CD4-positive, alpha-beta T cell treated with Interleukin-15 for 1 hour (primary cell): Measurements from ENCODE around the gene APBA2.
"Not testable (repeated sequence)": the region's sequence is repeated elsewhere in the genome, so short reads cannot be mapped to it uniquely, and the experiment has no call there.

Experiments used
- DNase-seq: peaks from one replicate; pipeline ENCODE4 v3.0.0-alpha.2; 2020

Gene APBA2

GRCh38 chr15:29016518-29016917 lies 130.7 kb downstream of the APBA2 start:
- DNase-seq: no peak

DNA sequence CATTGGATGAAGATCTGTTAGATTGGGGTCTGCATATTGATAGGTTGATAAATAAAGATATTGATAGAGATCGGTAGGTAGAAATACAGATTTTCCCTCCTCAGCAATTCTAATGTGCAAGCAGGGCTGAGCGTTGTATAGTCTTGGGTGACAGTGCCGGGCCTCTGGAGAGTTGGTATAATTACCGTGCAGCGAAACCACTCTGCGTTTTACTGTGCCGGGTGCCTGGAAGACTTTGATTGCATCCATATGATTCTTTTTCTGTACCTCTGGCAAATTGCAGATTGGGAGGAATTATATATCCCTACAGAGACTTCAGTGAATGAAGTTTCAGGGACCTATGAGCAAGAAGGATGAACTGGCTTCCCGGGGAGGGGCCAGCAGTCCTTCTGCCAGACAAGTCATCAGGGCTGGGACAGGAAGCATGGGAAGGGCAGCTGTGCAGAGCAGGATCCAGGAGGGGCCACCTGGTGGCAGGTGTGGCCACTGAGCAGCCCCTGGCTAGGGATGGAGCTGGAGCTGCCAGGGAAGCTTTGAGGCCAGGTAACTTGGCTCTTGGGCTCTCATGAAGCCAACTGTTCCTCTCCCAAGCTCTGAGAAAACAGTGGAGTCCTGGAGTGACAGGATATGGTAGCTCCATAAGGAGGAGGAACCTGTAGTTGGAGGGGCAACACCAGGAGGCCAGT lies 132.5 kb downstream of the APBA2 start:
- DNase-seq: no peak

GRCh38 chr15:29018995-29019976 lies 133.5 kb downstream of the APBA2 start:
- DNase-seq: no peak

GRCh38 chr15:29021857-29022256 lies 136.1 kb downstream of the APBA2 start:
- DNase-seq: no peak

DNA sequence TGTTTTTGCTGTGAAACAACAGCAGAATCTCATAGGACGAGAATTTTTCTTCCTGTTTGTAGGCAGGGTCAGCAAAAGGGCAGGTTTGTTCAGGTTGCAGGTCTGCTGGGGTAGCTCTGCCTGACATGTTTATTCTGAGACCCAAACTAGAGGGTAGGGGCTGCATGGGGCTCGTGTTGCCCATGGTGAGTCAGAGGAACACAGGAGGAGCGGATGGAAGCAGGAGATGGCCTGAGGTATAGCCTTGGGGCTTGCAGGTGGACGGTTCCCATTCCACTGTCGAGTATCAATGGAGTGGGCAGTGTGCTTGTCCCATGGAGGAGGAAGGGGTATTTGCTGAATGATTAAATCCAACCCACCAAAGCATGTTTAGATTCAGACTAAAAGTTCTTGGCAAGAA lies 138.9 kb downstream of the APBA2 start:
- DNase-seq: no peak

DNA sequence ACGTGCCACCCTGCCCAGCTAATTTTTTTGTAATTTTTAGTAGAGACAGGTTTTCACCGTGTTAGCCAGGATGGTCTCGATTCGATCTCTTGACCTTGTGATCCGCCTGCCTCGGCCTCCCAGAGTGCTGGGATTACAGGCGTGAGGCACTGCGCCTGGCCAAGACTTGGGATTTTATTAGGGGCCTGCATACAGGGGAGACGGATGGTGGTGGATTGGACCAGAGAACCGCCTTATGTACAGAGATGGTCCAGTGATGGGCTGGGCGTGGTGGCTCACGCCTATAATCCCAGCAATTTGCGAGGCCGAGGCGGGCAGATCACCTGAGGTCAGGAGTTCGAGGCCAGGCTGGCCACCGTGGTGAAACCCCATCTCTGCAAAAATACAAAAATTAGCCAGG lies 139.6 kb downstream of the APBA2 start:
- DNase-seq: not testable (repeated sequence)

DNA sequence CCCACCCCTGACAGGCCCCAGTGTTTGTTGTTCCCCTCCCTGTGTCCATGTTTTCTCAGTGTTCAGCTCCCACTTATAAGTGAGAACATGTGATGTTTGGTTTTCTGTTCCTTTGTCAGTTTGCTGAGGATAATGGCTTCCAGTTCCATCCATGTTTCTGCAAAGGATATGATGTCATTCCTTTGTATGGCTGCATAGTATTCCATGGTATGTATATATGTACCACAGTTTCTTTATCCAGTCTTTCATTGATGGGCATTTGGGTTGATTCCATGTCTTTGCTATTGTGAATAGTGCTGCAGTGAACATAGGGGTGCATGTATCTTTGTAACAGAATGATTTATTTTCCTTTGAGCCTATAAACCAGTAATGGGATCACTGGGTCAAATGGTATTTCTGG lies 142.4 kb downstream of the APBA2 start:
- not testable (repeated sequence) for DNase-seq

DNA sequence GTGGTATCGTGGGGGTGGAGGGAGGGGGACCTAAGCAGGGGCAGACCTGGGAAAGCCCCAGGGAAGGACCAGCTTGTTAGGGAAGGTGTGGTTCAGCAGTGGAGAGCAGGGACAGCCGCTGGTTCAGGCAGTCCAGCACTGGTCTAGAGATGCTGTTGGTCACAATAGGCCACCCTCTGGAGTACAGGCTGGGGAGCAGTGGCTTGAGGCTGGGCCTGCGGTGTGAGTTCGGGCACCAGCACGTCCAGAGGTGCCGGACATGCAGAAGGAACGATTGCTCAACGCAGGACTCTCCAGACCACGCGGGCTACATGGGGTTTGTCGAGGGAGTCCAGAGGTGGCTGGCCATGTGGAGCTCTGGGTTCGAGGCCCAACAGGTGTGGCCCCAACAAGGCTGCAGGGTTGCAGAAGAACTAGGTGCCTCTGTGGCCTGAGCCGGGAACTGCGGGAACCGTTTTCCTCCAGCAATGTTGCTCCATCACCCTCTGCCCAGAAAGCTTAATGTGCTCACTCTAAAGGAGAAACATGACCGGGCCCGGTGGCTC lies 143.9 kb downstream of the APBA2 start:
- DNase-seq: no peak

DNA sequence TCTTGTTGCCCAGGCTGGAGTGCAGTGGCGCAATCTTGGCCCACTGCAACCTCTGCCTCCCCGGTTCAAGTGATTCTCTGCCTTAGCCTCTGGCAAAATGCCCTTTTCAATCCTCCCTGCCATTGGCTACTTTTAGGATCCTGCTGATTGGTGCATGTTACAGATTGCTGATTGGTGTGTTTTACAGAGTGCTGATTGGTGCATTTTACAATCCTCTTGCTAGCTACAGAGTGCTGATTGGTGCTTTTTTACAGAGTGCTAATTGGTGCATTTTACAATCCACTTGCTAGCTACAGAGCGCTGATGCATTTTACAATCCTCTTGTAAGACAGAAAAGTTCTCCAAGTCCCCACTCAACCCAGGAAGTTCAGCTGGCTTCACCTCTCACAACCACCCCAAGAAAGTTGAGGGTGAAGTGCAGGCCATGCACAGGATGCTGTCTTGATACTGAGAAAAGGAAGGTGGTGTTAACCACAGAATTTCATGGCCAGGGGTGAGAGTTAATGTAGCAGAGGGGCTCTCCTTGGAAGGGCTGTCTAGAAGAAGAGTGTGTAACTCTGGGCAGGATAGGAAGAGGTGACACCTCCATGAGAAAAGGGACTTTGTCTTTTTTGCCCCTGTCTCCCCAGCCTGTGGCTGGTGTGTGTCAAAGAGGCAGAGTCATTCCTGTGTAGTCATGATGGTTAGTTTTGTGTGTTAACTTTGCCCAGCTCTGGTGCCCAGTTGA lies 145.9 kb downstream of the APBA2 start:
- no peak for DNase-seq

DNA sequence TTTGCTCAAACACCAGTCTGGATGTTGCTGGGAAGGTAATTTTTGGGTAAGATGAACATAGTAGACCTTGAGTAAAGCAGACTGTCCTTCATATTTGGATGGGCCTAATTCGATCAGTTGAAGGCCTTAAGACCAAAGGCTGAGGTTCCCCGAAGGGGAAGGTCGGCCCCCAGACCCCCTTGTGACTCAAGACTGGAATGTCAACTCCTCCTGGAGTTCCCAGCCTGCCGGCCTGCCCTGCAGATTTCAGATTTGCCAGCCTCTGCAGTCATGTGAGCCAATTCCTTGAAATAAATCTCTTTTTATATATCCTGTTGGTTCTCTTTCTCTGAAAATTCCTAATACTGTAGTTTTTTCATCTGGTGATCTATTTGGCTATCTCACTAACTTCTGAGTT lies 146.5 kb downstream of the APBA2 start:
- no peak for DNase-seq

- DNase-seq: no peak
These were observed 147.0 kb downstream of the APBA2 start for GRCh38 chr15:29032751-29033150.

- DNase-seq: no peak
These were observed 148.4 kb downstream of the APBA2 start for GRCh38 chr15:29034151-29034550.

- DNase-seq: no peak
These were observed 149.0 kb downstream of the APBA2 start for GRCh38 chr15:29034593-29035335.

DNA sequence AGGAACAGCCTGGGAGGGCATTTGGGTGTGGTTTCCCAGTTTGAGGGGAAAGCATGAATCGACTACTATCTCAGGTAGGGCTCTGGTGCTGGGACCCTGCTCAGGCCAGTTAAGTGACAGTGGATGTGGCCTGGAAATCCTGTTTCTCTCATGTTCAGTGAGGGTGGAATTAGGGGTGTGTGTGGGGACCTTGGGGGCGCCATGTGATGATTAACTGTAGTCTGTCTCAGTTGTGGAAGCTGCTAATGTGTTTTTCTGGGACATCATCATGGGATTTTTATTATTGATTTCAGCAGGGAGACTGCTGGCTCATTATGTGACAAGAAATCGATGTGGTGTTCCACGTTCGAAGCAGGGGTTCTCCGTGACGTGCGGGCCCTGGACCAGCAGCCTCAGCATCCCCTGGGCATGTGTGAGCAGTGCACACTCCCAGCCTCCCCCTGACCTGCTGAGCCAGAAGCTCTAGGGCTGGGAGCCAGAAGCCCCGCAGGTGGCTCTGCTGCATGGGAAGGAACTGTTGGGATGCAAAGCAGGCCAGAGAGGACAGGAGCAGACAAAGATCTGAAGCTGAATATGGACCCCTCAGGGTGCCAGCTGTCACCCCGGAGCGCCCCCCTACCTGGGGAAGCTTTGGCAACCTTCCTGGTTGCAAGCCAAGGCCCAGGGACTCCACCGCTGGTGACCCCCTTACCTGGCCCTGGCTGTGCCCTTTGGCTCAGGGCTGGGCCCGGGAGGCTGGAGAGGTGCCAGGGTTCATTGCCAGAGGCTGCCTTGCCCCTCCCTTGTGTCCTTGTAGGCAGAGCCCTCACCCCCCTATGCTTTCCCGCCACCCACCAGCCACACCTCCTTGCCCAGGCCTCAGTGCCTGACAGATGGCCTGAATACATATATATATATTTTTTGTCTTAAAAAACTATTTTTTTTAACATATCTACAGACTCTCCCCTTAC lies 149.8 kb downstream of the APBA2 start:
- no peak for DNase-seq

DNA sequence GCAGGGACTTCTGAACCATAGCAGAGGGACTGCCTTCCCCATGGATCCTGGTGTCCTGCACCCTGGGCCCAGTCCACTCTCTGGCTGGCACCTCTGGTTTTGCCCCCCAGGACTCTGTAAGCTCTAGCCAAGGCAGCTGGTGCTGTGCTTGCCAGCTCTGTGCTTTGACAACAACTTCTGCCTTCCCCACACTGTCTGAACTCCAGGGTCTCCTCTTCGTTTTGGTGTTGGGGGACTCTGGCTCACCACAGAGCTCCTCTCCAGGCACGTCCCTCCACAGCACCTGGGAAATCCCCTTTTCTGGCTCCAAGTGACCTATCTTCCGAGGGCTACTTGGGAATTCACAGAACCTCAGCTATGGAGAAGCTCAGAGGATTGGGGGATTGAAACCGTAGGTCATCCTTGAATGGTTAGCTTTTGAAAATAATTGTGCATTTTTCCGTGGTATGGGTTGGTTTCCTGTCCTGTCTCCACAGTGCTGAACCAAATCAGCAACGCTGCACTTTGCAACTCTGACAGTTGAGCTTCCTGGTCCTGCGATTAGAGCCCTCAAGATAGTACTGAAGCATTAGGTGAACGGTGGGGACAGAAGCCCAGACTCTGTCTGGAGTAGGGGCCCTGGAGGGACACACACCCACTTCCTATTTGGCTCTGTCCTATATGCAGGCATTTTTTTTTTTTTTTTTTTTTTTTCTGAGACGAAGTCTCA lies 152.4 kb downstream of the APBA2 start:
- no peak for DNase-seq

GRCh38 chr15:29039466-29040369 lies 153.9 kb downstream of the APBA2 start:
- DNase-seq: no peak

DNA sequence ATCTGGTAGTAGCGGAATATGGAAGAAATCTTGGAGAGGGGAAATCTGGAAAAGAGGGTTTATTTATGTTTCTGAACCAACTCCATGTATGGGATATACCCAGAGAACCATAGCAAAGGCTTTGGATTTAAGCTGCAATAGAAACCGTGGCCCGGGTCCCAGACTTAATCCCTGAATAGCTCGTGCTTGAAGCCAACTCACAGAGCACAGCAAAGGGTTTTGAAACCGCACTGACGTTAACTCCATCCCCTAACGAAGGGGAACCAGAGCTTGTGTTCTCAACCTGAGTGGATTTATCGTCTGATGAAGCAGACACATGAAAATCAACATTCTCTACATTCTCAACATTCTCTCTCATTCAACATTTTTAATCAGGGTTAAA lies 154.6 kb downstream of the APBA2 start:
- no peak for DNase-seq

DNA sequence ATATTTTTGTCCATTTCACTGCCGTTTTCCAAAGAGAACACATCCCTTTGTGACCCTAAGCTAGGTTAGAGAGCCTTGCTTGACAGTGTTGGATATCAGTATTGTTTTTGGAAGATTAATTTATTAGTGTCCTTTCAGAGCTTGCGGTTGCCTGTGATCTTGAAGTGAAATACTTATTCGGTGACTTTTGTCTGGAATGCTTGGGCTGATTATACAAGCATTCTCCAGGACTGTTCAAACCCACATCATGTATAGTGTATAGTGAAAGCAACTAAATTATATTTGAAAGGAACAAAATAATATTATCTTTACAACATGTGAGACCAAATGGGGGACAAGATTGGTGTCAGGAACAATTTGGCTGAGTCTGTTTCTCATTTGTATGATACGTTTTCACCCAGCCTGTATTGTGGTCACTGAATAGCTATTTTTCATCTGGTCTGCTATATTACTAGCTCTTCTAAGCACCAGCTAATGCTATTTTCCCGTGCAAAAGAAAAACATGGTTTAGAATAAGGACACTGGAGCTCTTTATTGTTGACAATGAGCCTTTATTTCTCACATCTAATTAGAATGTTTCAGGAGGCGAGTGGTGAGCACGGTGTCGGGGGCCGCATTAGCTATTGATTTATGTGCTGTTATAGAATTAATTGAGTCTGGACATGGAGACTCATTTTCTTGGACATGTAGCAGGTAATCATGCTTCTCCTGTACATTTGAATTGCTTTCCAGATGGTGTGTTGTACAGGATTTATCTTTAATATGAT lies 158.1 kb downstream of the APBA2 start:
- no peak for DNase-seq

- no peak for DNase-seq
These were observed 158.7 kb downstream of the APBA2 start for GRCh38 chr15:29044503-29044901.
